Mesothelial cell of epicardium (in vitro differentiated cells): ENCODE results near the gene PEX3. TPM values are rescaled to one million over a fixed set of nuclear protein-coding genes. Genes with fewer than 3 reads are reported as not detected.

Experiments used
- DNase-seq, 2 experiments: peaks; one replicate each; pipeline ENCODE4 v3.0.0; 2021; ENCODE audit warnings: low spot score in 2 of 2; ENCODE audit not compliant: unreplicated experiment in 2 of 2
- H3K27ac Mint-ChIP-seq: 2 replicates; pipeline ENCODE4 v1.8.0; 2021; ENCODE audit warnings: mixed read lengths
- H3K27me3 Mint-ChIP-seq: 2 replicates; pipeline ENCODE4 v1.8.0; 2021; ENCODE audit warnings: low read depth, mixed read lengths
- H3K36me3 Mint-ChIP-seq: 2 replicates; pipeline ENCODE4 v1.8.0; 2021; ENCODE audit warnings: mixed read lengths
- H3K4me1 Mint-ChIP-seq: 2 replicates; pipeline ENCODE4 v1.8.0; 2021; ENCODE audit warnings: mixed read lengths
- H3K4me3 Mint-ChIP-seq: 2 replicates; pipeline ENCODE4 v1.8.0; 2021; ENCODE audit warnings: mild to moderate bottlenecking, moderate library complexity, mixed read lengths
- H3K9me3 Mint-ChIP-seq: 2 replicates; pipeline ENCODE4 v1.8.0; 2021; ENCODE audit warnings: mixed read lengths
- total RNA-seq: library from RNA; stranded (reverse); gene quantifications from 3 replicates; pipeline ENCODE4 v1.2.1, GENCODE V29; 2021
- TF ChIP-seq, protein P1 (sequence below): fragments of 200-600 bp; sonication (generic); IDR thresholded peaks from one replicate; pipeline ENCODE4 v1.5.0; 2021; ENCODE audit warnings: antibody characterized with exemption; ENCODE audit not compliant: unreplicated experiment

PEX3 gene, protein sequence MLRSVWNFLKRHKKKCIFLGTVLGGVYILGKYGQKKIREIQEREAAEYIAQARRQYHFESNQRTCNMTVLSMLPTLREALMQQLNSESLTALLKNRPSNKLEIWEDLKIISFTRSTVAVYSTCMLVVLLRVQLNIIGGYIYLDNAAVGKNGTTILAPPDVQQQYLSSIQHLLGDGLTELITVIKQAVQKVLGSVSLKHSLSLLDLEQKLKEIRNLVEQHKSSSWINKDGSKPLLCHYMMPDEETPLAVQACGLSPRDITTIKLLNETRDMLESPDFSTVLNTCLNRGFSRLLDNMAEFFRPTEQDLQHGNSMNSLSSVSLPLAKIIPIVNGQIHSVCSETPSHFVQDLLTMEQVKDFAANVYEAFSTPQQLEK
- total RNA-seq: 20.8 to 25.2 TPM (median 21.3 TPM) in 3 replicates

DNA sequence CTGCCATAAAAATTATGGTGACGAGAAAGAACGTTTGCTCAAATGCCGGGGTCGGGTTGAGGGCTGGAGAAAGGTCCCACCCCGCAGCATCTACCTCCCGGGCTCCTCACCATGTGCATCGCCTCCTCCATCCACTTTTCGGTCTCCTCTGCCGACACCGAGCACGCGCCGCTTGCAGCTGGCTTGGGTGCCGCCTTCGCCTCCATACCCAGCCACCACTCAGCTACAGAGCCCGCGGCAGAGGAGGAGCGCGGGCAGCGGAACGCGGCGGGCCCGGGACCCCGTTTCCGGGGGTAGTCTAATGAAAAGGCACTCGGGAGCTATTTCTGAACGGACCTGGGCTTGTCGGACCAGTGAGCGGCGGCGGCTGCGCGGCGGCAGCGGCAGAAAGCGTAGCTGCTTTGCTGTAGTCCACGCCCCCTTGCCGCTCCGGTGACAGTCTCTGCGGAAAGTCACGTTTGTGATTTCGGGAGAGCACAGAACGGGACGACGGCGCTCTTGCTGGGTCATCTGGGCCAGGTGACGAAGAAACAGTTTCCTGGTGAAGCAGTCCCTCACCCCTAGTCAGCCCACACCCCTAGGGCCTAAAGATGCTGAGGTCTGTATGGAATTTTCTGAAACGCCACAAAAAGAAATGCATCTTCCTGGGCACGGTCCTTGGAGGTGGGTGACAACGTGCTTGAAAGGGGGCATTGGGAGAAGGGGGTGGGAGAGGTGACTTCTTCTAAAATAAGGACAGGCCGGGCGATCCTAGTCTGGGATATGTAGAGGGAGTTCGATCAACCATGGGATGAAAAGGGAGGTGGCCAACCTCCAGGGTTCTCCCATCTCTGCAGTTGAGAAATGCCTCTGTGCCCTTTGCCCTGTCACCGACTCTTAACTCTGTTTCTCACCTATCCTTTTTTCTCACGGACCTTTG is at the start of gene PEX3, which contains the start of gene ADAT2:
PEX3 (plus strand) TSS at position 353 of the 919 bp plus-strand sequence; CDS start at position 591, 238 bp downstream.
ADAT2 (minus strand) TSS at position 243 of the 919 bp plus-strand sequence; CDS start at position 206, 37 bp downstream.
- Mint-ChIP-seq H3K27me3 (no peaks in the 10 kb centered on the region), H3K4me1 (peaks cover 14% of the 10 kb centered on the region), H3K36me3 (peaks cover 7% of the 10 kb centered on the region), H3K27ac (peak within 1 kb of the TSS; percentile 98), H3K4me3 (peak within 1 kb of the TSS; percentile 98), H3K9me3 (no peaks in the 10 kb centered on the region)
- DNase-seq: peak; percentile 81 to 93
- TF ChIP-seq, protein P1, sequence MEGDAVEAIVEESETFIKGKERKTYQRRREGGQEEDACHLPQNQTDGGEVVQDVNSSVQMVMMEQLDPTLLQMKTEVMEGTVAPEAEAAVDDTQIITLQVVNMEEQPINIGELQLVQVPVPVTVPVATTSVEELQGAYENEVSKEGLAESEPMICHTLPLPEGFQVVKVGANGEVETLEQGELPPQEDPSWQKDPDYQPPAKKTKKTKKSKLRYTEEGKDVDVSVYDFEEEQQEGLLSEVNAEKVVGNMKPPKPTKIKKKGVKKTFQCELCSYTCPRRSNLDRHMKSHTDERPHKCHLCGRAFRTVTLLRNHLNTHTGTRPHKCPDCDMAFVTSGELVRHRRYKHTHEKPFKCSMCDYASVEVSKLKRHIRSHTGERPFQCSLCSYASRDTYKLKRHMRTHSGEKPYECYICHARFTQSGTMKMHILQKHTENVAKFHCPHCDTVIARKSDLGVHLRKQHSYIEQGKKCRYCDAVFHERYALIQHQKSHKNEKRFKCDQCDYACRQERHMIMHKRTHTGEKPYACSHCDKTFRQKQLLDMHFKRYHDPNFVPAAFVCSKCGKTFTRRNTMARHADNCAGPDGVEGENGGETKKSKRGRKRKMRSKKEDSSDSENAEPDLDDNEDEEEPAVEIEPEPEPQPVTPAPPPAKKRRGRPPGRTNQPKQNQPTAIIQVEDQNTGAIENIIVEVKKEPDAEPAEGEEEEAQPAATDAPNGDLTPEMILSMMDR: no peak

DNA sequence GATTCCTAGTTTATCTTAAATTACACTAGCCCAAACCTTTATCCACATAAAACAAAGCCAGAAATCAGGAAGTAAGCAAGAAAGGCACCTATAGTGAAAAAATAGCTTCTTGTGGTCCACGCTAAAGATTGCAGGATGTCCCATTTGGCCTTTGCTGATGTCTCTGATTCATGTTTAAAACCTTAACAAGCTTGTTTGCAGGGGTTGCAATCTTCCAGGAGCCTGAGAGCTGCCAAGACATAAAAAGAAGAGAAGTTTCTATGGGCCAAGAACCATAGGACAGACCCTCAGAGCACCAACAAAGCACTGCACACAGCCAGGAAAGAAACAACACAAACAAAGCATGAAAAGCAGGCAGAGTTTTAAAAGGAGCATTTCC is 49.5 kb upstream of the PEX3 start:
- Mint-ChIP-seq H3K36me3 (no peaks in the 10 kb centered on the region), H3K4me1 (peaks cover 48% of the 10 kb centered on the region), H3K27ac (peak overlapping the region; percentile 40), H3K4me3 (no peak overlapping the region), H3K27me3 (no peaks in the 10 kb centered on the region), H3K9me3 (no peaks in the 10 kb centered on the region)
- TF ChIP-seq, protein P1: no peak
- DNase-seq: no peak

DNA sequence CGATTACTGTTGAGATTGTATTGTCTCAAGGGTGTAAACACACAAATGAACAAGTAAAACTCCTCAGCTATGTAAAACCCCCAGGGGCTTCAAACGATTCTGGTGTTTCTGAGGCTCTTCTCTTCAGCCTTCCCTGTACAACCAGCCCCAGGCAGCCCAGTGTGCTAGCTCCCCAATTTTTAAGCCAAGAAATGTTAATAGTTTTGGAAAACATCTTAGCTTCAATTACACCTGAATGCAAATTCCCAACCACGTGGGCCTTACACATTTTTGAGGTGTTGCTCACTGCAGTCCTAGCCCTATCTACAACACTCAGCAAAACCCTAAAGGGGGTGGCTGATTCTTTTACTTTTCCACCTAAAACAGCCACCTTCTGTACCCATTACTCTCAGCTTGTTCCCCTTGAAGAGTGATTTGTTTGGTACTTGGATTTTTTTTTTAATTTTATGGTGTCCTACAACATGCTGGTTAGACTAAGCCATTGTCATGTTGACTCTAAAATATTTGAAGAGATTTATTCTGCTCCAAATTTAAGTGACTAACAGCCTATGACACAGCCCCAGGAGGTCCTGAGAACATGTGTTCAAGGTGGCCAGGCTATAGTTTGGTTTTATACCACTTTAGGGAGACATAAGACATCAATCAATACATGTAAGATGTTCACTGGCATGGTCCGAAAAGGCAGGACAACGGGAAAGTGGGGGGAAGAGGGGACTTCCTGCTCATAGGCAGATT is 48.8 kb upstream of the PEX3 start:
- H3K9me3 Mint-ChIP-seq: no peaks in the 10 kb centered on the region
- no peaks in the 10 kb centered on the region for H3K27me3 Mint-ChIP-seq
- no peaks in the 10 kb centered on the region for H3K36me3 Mint-ChIP-seq
- H3K4me1 Mint-ChIP-seq: peaks cover 43% of the 10 kb centered on the region
- no peak overlapping the region for H3K4me3 Mint-ChIP-seq
- no peak for DNase-seq
- TF ChIP-seq, protein P1: no peak
- no peak overlapping the region for H3K27ac Mint-ChIP-seq

DNA sequence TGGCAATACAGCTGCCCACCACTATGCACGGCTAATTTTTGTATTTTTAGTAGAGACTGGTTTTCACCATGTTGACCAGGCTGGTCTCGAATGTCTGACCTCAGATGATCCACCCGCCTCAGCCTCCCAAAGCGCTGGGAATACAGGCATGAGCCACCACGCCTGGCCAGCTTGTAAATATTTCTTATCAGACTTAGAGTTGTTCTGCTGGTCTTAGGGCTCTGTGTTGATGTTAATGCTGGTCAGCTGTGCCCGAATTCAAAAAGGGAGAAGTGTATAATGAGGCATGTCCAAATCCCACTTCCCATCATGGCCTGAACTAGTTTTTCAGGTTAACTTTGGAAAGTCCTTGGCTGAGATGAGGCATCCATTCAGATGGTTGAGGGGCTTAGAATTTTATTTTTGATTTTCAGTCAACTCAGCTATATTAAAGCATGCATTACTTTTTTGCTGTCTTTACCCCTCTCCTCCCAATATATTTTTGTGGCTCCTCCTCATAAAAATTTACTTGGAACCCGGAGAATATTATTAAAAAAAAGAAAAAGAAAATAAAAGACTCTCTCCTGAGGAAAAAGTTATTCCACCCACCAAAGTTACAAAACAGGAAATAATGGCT is 47.8 kb upstream of the PEX3 start:
- DNase-seq: no peak
- Mint-ChIP-seq H3K36me3 (no peaks in the 10 kb centered on the region), H3K4me1 (peaks cover 33% of the 10 kb centered on the region), H3K27ac (no peak overlapping the region), H3K9me3 (no peaks in the 10 kb centered on the region), H3K27me3 (no peaks in the 10 kb centered on the region), H3K4me3 (no peak overlapping the region)
- TF ChIP-seq, protein P1: no peak
